HepG2 (cell line): ENCODE data around the gene POC1B. TPM values are rescaled to one million over a fixed set of nuclear protein-coding genes. Genes with fewer than 3 reads are reported as not detected.

Experiments
- ATAC-seq: fragments of 200-7000 bp; cut with Tn5 transposase; 3 replicates; pipeline ENCODE4 v1.9.1; 2020; ENCODE audit warnings: mild to moderate bottlenecking, moderate library complexity
- BruUV-seq: library from RNA; stranded (reverse); fragments of 400-500 nt; replicated peaks from 2 replicates; lab custom pipeline; 2021; lab: Mats Ljungman, UMichigan
- CTCF ChIA-PET: fragments of 300-600 bp; formaldehyde crosslinking; extraction: SDS; loops from one replicate; lab custom pipeline; 2021; ENCODE audit warnings: low total read pairs, inconsistent platforms, low intra/inter-chr PET ratio; lab: Yijun Ruan, JAX
- POLR2A ChIA-PET: fragments of 350-600 bp; sonication (Branson Sonifier 250); formaldehyde crosslinking; loops from one replicate; lab custom pipeline; 2020; ENCODE audit warnings: antibody characterized with exemption, inconsistent platforms; lab: Yijun Ruan, JAX
- DNase-seq: peaks from one replicate; pipeline ENCODE4 v3.0.0-alpha.2; 2015; ENCODE audit warnings: low spot score
- FAIRE-seq: peaks from 3 replicates; lab custom pipeline; 2011; peaks lifted over from hg19 to GRCh38; lab: Jason Lieb, UNC
- H2AFZ ChIP-seq: one replicate; pipeline ENCODE4 v1.6.1; 2011; ENCODE audit warnings: low read length, inconsistent platforms
- H3K27ac ChIP-seq: fragments of 300-600 bp; 3 replicates; pipeline ENCODE4 v1.8.0; 2011; ENCODE audit warnings: mixed run types, mild to moderate bottlenecking, mixed read lengths, low read length, inconsistent platforms; ENCODE audit not compliant: insufficient read depth; ENCODE audit errors: extremely low read length
- H3K27me3 ChIP-seq, 2 experiments: fragments of 200-600 bp in 1 of 2; 2 replicates in 1 of 2; 3 replicates in 1 of 2; pipeline versions ENCODE4 v1.6.0 to v1.8.0; 2011; ENCODE audit warnings: low read length in 2 of 2, mild to moderate bottlenecking in 2 of 2, moderate library complexity in 2 of 2, inconsistent platforms in 1 of 2; ENCODE audit not compliant: insufficient read depth in 2 of 2, control insufficient read depth in 1 of 2
- H3K36me3 ChIP-seq, 2 experiments: fragments of 200-600 bp in 1 of 2; replicated peaks in 1 of 2; 2 replicates in 1 of 2; 3 replicates in 1 of 2; pipeline versions ENCODE4 v1.5.1 to v1.8.0; 2011; ENCODE audit warnings: low read length in 2 of 2, inconsistent platforms in 1 of 2; ENCODE audit not compliant: insufficient read depth in 2 of 2, control insufficient read depth in 1 of 2
- H3K4me1 ChIP-seq: 2 replicates; pipeline ENCODE4 v1.5.1; 2012; ENCODE audit warnings: low read length, inconsistent platforms; ENCODE audit not compliant: insufficient read depth
- H3K4me2 ChIP-seq: 2 replicates; pipeline ENCODE4 v1.6.0; 2011; ENCODE audit warnings: low read depth, low read length, inconsistent platforms
- H3K4me3 ChIP-seq, 3 experiments: fragments of 200-600 bp in 1 of 3; sonication (generic), shearing (Covaris generic) in 1 of 3; replicated peaks in 1 of 3; 2 replicates each; pipeline ENCODE4 v1.5.1; 2011 to 2016; ENCODE audit warnings: low read length in 3 of 3, inconsistent platforms in 2 of 3, low read depth in 2 of 3, mild to moderate bottlenecking in 2 of 3, control low read depth in 1 of 3, mixed read lengths in 1 of 3; ENCODE audit not compliant: insufficient read depth in 1 of 3
- H3K79me2 ChIP-seq: one replicate; pipeline ENCODE4 v1.6.1; 2011; ENCODE audit warnings: low read length, inconsistent platforms; ENCODE audit not compliant: insufficient read depth
- H3K9ac ChIP-seq: 2 replicates; pipeline ENCODE4 v1.6.0; 2011; ENCODE audit warnings: mild to moderate bottlenecking, low read depth, low read length, inconsistent platforms; ENCODE audit not compliant: insufficient read depth
- H3K9me3 ChIP-seq: 2 replicates; pipeline ENCODE4 v1.5.1; 2012; ENCODE audit warnings: mild to moderate bottlenecking, low read length
- H4K20me1 ChIP-seq: 2 replicates; pipeline ENCODE4 v1.6.0; 2011; ENCODE audit warnings: inconsistent platforms, mild to moderate bottlenecking, low read length, moderate library complexity; ENCODE audit not compliant: insufficient read depth
- NFE2L1 ChIP-seq: sonication (generic); formaldehyde crosslinking; IDR thresholded peaks from 2 replicates; pipeline ENCODE4 v1.4.0; 2020; ENCODE audit warnings: missing genetic modification reagents, mild to moderate bottlenecking, borderline replicate concordance
- WIZ ChIP-seq: sonication (generic); formaldehyde crosslinking; IDR thresholded peaks from 2 replicates; pipeline ENCODE4 v1.5.1; 2020; ENCODE audit warnings: mild to moderate bottlenecking, missing genetic modification reagents
- ZNF546 ChIP-seq: sonication (generic); formaldehyde crosslinking; conservative IDR thresholded peaks from 2 replicates; pipeline ENCODE4 v1.8.1; 2023; ENCODE audit warnings: mild to moderate bottlenecking, missing genetic modification reagents
- ZNF614 ChIP-seq: IDR thresholded peaks from 2 replicates; pipeline ENCODE4 v1.6.1; 2018; ENCODE audit warnings: missing biosample characterization, missing genetic modification reagents, inconsistent platforms, borderline replicate concordance
- ZNF724P ChIP-seq: sonication (generic); formaldehyde crosslinking; IDR thresholded peaks from 2 replicates; pipeline ENCODE4 v1.8.0; 2022; ENCODE audit warnings: missing genetic modification reagents, borderline replicate concordance
- WGBS: methylation state at CpG from one replicate; pipeline ENCODE4 v1.1.6; 2017; ENCODE audit warnings: low lambda C conversion rate; 5-methylcytosine and 5-hydroxymethylcytosine counted together
- in situ Hi-C: cut with HindIII; loops from 2 replicates; pipeline ENCODE4 v1.10.0; 2017; ENCODE audit warnings: low pct_unique_long_range_greater_than_20kb; ENCODE audit not compliant: extremely low pct_ligation_motif_present
- intact Hi-C: fragments of 100-400 bp; cut with micrococcal nuclease; formaldehyde crosslinking; loops from one replicate; pipeline ENCODE4 v1.10.0; 2022; ENCODE audit not compliant: unreplicated experiment
- polyA plus RNA-seq, 8 experiments: library from polyadenylated mRNA; depleted of rRNA in 3 of 8; stranded (reverse) in 7 of 8; unstranded in 1 of 8; fragments of >200 nt; fragmentation: Illumina TruSeq in 4 of 8; extraction: Trizol in 4 of 8; gene quantifications; 2 replicates each; pipeline versions ENCODE4 v1.2.1 to v1.2.3, GENCODE V29; 2011 to 2016; ENCODE audit warnings: low read depth in 4 of 8, missing spikeins in 1 of 8, mixed read lengths in 1 of 8; ENCODE audit not compliant: insufficient read depth in 1 of 8
- total RNA-seq, 5 experiments: library from RNA; depleted of rRNA; stranded (reverse); fragments of >200 nt; fragmentation: Illumina TruSeq; extraction: Trizol; gene quantifications; 2 replicates each; pipeline ENCODE4 v1.2.3, GENCODE V29; 2016; ENCODE audit warnings: low read depth in 1 of 5
- TF ChIP-seq, protein P1 (sequence below): sonication (generic); formaldehyde crosslinking; IDR thresholded peaks from 2 replicates; pipeline ENCODE4 v1.5.0; 2020; ENCODE audit warnings: missing genetic modification reagents
- TF ChIP-seq, protein P2 (sequence below): sonication (generic); formaldehyde crosslinking; IDR thresholded peaks from 2 replicates; pipeline ENCODE4 v1.5.0; 2020; ENCODE audit warnings: mild to moderate bottlenecking, missing genetic modification reagents

POC1B gene
- total and polyA plus RNA-seq, 2 of the 13 experiments (the other 11 are each of a cell fraction or from before 2014, with no cell fraction given), result 9.3 to 11.0 TPM

DNA sequence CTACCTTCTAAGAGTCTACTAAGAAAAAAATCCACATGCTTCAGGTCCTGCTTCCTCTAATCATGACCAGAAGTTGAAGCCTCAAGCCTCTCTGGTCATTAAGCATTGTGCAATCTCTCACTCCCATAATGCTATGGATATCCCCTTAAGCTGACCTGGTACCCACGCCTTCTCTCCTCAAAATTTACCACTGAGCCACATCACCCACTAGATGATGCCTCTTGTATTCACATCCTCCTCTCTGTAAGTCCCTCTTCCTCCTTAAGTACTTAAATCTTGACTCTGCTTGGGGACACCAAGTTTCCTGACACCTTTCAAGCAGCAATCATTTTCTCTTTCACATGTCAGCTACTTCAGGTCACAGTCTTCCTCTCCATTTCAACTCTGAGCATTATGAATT is 11.1 kb downstream of the POC1B start (continued):
- TF ChIP-seq WIZ (CRISPR knock-in tag) (no peak), ZNF546 (CRISPR knock-in tag) (no peak)
- TF ChIP-seq, protein P1, sequence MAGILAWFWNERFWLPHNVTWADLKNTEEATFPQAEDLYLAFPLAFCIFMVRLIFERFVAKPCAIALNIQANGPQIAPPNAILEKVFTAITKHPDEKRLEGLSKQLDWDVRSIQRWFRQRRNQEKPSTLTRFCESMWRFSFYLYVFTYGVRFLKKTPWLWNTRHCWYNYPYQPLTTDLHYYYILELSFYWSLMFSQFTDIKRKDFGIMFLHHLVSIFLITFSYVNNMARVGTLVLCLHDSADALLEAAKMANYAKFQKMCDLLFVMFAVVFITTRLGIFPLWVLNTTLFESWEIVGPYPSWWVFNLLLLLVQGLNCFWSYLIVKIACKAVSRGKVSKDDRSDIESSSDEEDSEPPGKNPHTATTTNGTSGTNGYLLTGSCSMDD (CRISPR knock-in tag), result no peak
- TF ChIP-seq, protein P2, sequence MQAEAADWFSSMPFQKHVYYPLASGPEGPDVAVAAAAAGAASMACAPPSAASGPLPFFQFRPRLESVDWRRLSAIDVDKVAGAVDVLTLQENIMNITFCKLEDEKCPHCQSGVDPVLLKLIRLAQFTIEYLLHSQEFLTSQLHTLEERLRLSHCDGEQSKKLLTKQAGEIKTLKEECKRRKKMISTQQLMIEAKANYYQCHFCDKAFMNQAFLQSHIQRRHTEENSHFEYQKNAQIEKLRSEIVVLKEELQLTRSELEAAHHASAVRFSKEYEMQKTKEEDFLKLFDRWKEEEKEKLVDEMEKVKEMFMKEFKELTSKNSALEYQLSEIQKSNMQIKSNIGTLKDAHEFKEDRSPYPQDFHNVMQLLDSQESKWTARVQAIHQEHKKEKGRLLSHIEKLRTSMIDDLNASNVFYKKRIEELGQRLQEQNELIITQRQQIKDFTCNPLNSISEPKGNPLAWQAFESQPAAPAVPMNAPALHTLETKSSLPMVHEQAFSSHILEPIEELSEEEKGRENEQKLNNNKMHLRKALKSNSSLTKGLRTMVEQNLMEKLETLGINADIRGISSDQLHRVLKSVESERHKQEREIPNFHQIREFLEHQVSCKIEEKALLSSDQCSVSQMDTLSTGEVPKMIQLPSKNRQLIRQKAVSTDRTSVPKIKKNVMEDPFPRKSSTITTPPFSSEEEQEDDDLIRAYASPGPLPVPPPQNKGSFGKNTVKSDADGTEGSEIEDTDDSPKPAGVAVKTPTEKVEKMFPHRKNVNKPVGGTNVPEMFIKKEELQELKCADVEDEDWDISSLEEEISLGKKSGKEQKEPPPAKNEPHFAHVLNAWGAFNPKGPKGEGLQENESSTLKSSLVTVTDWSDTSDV (CRISPR knock-in tag), result no peak

DNA sequence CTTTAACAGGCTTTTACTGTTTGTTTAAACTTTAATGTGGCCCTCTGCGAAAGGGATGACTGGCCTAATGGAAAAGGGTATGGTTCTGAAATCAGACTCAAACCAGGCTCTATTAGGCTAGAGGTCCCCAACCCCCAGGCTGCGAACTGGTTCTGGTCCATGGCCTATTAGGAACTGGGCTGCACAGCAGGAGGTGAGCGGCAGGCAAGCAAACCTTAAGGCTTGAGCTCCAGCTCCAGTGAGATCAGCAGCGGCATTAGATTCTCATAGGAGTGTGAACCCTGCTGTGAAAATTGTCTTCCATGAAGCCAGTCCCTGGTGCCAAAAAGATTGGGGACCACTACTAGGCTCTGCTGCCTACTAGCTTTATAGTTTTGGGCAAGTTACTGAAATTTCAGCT is 12.3 kb downstream of the POC1B start:
- 100% methylated on average over 3 of the region's 4 CpGs for WGBS
- no peaks in the 10 kb centered on the region for H3K27me3 ChIP-seq
- DNase-seq (no peak), FAIRE-seq (no peak), ATAC-seq (no peak)
- CTCF ChIA-PET, result no interaction called here
- no TSS peak for BruUV-seq
- H3K4me2 ChIP-seq, result no peak overlapping the region
- no peaks in the 10 kb centered on the region for H4K20me1 ChIP-seq
- in situ Hi-C loops, result no loop called here
- peaks cover 12% of the 10 kb centered on the region for H3K4me1 ChIP-seq
- H3K27ac ChIP-seq, result no peak overlapping the region
- H3K9me3 ChIP-seq, result no peaks in the 10 kb centered on the region
- no peaks in the 10 kb centered on the region for H3K36me3 ChIP-seq
- H3K79me2 ChIP-seq, result peaks cover 2% of the 10 kb centered on the region
- no peak overlapping the region for H3K9ac ChIP-seq
- no peak overlapping the region for H3K4me3 ChIP-seq
- no peak overlapping the region for H2AFZ ChIP-seq
- intact Hi-C loops, result no loop called here
- TF ChIP-seq ZNF724P (CRISPR knock-in tag) (no peak), NFE2L1 (CRISPR knock-in tag) (no peak), ZNF614 (CRISPR knock-in tag) (no peak)
- TF ChIP-seq, all 625 proteins: peak for 0
- POLR2A ChIA-PET, result no interaction called here
